NCI-H82 treated with DMSO at 0.1 percent for 48 hours (cell line): ENCODE measurements around the gene HEPHL1.

Source experiments
- DNase-seq: peaks from one replicate; lab custom pipeline; 2025; ENCODE audit not compliant: unreplicated experiment; lab: John Stamatoyannopoulos, UW

The HEPHL1 gene

GRCh38 chr11:94024547-94024946, 3.4 kb downstream of the HEPHL1 start:
- no peak for DNase-seq

DNA sequence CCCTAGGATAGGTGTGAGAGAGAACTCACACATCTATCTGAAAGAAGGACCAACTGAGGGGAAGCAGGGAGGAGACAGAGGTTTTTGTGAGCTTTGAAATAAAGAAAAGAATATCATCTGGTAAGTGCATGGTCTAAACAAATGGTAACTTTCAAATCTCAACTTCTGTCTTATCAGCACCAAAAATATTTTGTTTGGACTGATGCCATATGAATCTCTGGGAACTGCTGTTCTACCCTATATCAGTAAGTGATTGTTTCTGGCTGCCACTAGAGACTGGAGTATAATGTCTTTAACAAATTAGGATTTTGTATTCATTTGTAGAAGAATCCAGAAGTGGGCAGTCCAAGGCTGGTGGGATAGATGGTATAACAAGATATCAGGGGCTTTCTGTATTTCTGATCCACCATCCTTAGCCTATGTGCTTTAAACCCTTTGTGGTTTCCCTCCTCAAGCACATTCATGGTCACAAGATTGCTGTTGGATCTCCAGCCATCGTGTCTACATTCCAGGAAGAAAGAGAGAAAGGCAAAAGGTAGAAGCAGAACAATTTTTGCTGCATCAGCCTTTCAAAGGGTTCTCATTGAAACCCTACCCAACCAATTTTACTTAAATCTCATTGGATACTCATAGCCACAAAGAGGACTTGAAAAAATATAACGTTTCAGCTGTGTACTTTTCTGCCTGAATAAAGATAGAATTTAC, 4.7 kb downstream of the HEPHL1 start:
- no peak for DNase-seq

DNA sequence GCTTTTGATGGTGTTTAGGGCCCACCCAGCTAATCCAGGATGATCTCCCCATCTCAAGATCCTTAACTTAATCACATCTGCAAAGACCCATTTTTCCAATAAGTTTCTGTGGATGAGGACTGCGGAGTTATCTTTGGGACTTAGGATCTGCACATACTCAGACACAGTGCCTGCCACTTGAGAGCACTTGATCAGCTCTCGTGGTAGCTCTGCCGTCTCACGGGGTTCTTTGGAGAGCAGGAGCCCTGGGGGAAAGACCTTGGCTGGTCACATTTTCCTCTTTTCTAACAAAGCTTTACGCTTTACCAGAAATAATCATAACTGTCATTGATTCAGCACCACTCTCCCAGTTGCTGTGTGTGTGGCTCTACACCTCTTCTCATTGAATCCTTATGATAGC, 6.1 kb downstream of the HEPHL1 start:
- no peak for DNase-seq

- no peak for DNase-seq
Observed at GRCh38 chr11:94028436-94028835, 7.3 kb downstream of the HEPHL1 start.

GRCh38 chr11:94030059-94030458, 8.9 kb downstream of the HEPHL1 start:
- DNase-seq = no peak

DNA sequence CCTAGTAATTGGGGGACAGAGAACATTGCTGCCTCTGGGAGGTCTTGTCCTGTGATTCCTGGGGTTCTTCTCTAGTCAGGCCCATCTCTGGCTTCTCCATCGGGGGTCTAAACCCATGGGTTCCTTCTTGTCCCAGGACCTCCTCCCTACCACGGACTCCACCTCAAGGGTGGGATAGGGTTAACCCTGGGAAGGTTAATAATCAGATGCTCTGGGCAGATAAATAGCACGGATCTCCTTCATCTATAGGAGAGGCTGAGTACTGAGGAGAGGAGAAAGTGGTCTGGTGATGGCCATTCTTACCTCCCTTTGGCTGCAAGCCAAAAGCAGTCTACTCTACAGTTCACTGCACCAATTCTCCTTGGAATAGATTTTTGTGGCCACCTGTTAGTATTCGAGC, 10.5 kb downstream of the HEPHL1 start:
- no peak for DNase-seq

- DNase-seq = no peak
Observed at GRCh38 chr11:94032066-94032465, 10.9 kb downstream of the HEPHL1 start.

DNA sequence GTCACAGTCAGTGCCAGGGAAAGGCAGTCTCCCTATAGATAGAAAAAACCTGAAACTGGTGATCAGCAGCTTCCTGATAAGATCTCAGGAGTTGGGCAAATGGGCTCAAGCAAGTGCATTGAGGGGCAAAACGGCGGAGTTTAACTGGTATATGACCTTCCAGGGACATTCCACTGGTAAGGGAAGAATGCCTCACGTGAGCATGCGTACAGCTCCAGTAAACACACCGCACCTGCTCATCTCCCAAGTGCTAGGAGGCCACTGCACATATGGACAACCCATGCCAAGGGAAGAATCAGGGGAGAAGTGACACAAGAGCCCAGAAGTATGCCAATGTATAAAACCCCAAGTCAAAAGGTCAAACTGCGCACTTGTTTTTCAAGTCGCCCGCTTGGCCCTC, 11.6 kb downstream of the HEPHL1 start:
- no peak for DNase-seq

DNA sequence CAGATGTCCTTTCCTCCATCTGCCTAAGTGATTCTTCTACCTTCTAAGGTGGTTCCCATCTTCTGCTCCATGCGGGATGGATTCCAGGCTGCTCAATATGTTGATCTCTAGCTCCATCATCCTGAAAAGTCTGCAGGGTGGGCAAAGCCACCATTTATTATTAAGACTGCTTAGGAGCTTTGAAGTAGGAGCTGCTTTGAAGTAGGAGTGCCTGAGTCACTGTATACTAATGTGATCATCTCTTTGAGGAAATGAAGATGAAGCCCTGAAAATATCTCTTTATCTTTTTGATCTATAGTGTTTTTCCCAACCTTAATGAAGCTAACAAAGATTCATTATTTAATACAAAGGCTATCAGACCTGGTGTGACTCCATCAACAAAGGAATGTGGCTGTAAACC, 13.1 kb downstream of the HEPHL1 start:
- no peak for DNase-seq

GRCh38 chr11:94036096-94036495, 14.9 kb downstream of the HEPHL1 start:
- DNase-seq = no peak

- DNase-seq = no peak
Observed at GRCh38 chr11:94043241-94043640, 22.1 kb downstream of the HEPHL1 start.

- no peak for DNase-seq
Observed at GRCh38 chr11:94046796-94047195, 25.6 kb downstream of the HEPHL1 start.

- no peak for DNase-seq
Observed at GRCh38 chr11:94048032-94048709, 27.0 kb downstream of the HEPHL1 start.

- no peak for DNase-seq
Observed at GRCh38 chr11:94049351-94049750, 28.2 kb downstream of the HEPHL1 start.

DNA sequence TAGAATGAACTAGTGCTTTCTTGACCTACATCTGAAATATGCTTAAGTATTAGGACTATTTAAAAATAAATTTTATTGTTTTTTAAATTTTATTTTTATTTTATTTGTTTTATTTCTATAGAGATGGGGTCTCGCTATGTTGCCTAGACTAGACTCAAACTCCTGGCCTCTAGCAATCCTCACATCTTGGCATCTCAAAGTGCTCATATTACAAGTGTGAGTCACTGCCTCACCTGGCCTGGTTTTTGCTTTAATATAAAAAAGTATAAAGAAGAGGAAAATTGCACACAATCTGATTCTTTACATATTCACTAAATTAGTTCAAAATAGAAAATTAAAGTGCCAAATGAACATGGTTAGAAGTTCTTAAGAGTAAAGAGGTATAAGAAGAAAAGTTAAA, 37.5 kb downstream of the HEPHL1 start:
- no peak for DNase-seq

DNA sequence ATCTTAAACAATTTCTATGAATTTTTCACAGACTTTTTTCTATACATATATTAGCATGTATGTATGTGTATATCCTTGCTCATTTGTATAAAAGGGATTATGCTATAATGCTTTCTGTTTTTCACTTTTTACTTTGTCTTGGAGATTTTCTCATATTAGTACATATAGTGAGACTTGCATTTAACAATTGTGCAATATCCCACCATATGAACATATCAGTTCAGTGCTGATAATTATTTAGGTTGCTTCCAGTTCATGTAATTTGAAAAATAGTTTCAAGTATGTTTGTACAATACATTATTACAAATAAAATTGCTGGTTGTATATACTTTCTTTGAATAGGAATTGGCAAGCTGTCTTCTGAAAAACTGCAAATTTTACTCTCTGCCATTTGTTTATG, 37.9 kb downstream of the HEPHL1 start:
- DNase-seq = no peak

DNA sequence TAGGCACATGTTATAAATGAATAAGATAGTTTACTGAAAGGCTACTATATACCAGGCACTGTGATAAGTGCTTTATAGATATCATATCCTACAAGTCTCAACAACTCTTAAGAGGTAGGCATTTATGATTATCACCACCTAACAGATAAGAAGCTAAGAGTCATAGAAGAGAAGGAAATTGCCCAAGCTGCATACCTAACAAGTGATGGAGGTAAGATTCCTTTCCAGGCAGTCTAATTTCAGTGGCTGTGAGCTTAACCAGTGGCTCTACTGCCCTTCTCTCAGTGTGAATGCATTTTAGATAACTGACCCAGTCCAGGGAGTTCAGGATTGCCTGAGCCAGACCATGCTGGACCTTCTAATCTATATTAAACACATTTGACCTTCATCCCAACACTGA, 39.2 kb downstream of the HEPHL1 start:
- no peak for DNase-seq

- DNase-seq = no peak
Observed at GRCh38 chr11:94062360-94062759, 41.2 kb downstream of the HEPHL1 start.

DNA sequence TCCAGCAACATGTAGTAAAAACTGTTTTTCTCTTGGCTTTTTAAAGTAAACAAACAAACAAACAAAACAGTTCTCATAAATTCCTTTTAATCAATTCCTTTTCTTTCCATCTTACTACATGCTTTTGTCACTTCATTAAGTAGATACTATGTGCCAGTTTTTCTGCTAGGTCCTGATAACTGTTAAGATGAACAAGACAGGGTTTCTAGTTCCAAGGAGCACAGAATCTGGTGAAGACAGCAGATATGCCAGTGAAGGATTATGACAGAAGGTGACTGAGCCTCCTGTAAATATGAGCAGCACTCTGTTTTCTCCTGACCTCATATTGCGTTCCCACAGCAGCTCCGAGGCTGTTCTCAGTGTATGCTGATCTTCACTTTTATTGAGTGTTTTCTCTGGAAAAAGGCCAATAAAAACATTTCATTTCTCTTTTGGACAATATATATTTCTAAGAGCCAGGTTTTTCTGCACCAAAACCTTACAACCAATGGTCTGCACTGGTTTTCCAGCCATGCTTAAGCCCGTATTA, 45.8 kb downstream of the HEPHL1 start:
- no peak for DNase-seq

- no peak for DNase-seq
Observed at GRCh38 chr11:94068764-94069163, 47.6 kb downstream of the HEPHL1 start.

DNA sequence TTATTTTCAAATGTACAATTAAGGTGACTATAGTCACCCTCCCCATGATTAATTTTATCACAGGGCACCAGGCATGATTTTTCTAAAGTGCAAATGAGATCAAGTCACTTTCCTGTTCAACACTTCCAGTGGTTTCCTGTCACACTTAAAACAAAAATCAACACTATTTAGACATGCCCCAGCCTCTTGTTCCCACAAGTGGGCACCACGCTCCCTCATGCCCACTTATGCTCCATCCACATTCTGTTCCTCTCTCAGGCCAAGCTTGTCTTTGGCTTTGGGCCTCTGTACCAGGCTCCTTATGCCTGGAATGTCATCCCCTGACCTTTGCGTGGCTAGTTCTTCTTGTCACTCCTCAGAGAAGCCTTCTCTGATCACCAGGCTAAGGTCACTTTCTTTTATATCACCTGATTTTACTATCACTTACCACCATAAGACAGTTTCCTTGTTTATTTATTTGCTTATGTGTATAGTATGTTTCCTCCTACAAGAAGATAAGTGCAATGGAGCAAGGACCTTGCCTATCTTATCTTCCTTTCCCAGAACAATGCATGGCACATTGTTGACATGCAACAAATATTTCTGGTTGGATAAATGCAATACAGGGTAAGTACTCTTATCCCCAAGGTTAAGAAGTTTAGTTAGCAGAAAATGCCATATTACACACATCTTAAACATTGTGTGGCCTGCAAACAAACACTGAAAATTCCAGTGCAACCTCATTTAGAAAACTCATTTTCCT, 56.6 kb downstream of the HEPHL1 start:
- no peak for DNase-seq

GRCh38 chr11:94084164-94084563, 63.0 kb downstream of the HEPHL1 start:
- DNase-seq = no peak
